Measurements from ENCODE around the gene OSBPL10. TPM values are rescaled to one million over a fixed set of nuclear protein-coding genes. Genes with fewer than 3 reads are reported as not detected.
"Not testable (repeated sequence)": the region's sequence is repeated elsewhere in the genome, so short reads cannot be mapped to it uniquely, and the experiment has no call there.

OSBPL10 gene
- total RNA-seq, 1 donor from 2014 or later: 52.7 TPM

DNA sequence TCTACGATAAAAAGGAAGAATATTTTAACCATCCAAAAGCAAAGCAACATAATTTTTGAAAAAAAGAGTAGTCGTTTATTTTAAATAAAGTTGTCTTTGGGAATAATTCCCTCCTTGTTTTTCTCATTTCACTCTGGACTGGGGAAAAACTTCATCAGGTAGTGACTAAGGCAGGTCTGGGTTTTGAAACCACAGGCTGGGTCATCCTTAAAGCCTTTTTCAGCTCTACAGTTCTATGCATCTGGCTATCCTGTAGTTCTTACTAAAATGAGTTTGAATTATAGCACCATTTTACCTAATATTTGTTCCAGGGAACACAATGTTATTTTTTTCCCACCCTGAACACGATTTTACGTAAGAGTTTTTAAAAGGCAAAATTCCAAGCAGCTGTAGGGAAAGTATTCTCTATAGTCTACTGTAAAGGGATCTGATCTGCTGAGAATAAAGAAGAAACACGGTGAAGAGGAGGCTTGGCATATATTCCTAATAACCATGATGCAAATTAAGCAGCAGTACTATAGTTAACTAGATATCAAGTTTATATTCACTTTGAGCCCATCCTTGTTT, 107.7 kb downstream of the OSBPL10 start:
- Histone ChIP-seq H3K9me3 (ENCODE audit: insufficient read depth, low read depth, low read length) (no peaks in the 10 kb centered on the region), H3K4me3 (ENCODE audit: insufficient read depth, low read depth, low read length) (no peak overlapping the region), H3K9ac (ENCODE audit: low read length) (no peak overlapping the region), H3K27me3 (ENCODE audit: insufficient read depth, low read length) (no peaks in the 10 kb centered on the region), H3K79me2 (ENCODE audit: insufficient read depth, low read length) (no peaks in the 10 kb centered on the region), H3K4me1 (ENCODE audit: insufficient read depth, low read length) (peaks cover 10% of the 10 kb centered on the region), H4K20me1 (ENCODE audit: insufficient read depth, low read length) (no peaks in the 10 kb centered on the region), H3K36me3 (ENCODE audit: insufficient read depth, low read length) (no peaks in the 10 kb centered on the region), H2AFZ (ENCODE audit: low read depth, low read length) (no peak overlapping the region), H3K27ac (ENCODE audit: low read depth, low read length) (no peak overlapping the region), H3K4me2 (ENCODE audit: low read length) (no peak overlapping the region)
- no peak for TF ChIP-seq EZH2 (IDR thresholded peaks at IDR 0.05; ENCODE audit: insufficient read depth, low read length)
- TF ChIP-seq, protein P1, sequence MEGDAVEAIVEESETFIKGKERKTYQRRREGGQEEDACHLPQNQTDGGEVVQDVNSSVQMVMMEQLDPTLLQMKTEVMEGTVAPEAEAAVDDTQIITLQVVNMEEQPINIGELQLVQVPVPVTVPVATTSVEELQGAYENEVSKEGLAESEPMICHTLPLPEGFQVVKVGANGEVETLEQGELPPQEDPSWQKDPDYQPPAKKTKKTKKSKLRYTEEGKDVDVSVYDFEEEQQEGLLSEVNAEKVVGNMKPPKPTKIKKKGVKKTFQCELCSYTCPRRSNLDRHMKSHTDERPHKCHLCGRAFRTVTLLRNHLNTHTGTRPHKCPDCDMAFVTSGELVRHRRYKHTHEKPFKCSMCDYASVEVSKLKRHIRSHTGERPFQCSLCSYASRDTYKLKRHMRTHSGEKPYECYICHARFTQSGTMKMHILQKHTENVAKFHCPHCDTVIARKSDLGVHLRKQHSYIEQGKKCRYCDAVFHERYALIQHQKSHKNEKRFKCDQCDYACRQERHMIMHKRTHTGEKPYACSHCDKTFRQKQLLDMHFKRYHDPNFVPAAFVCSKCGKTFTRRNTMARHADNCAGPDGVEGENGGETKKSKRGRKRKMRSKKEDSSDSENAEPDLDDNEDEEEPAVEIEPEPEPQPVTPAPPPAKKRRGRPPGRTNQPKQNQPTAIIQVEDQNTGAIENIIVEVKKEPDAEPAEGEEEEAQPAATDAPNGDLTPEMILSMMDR (IDR thresholded peaks at IDR 0.05; ENCODE audit: insufficient read depth, low read depth, low read length): no peak
- no peak overlapping the region for H3K4me3 Mint-ChIP-seq (ENCODE audit: unreplicated experiment)
- DNase-seq (ENCODE audit: low read depth) (peak; percentile 14), FAIRE-seq (no peak)
- no peak overlapping the region for H3K27ac Mint-ChIP-seq (ENCODE audit: unreplicated experiment)
- peaks cover 22% of the 10 kb centered on the region for H3K4me1 Mint-ChIP-seq (ENCODE audit: low read depth, unreplicated experiment)
- H3K36me3 Mint-ChIP-seq (ENCODE audit: low read depth, unreplicated experiment): peaks cover 15% of the 10 kb centered on the region
- H3K27me3 Mint-ChIP-seq (ENCODE audit: low read depth, unreplicated experiment): no peaks in the 10 kb centered on the region
- H3K9me3 Mint-ChIP-seq (ENCODE audit: unreplicated experiment): no peaks in the 10 kb centered on the region

DNA sequence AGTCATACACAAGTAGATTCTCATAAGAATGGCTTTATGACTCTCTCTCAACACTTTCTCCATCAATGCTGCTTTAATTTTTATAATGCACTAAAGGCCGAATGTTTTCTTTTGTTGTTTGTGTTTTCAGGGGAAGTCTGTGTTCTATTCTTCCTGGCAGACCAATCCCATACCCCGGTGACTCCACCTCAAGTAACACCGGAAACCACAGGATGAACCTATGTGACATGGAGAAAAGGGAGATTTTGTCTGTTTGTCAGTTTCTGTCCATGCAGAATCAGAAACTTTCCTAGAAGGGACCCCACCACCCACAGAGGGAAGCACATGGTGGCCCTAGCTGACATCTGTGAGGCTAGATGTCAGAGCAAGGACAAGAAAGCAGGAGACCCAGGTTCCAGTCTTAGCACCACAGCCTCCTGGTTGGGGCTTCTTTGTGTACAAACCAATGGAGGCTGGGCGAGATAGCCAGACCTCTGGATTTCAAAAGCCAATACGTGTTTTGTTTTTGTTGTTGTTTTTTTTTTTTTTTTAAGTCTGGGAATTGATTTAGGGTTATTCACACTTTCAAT, 109.0 kb downstream of the OSBPL10 start:
- FAIRE-seq (no peak), DNase-seq (ENCODE audit: low read depth) (no peak)
- H3K27ac ChIP-seq (ENCODE audit: low read depth, low read length): no peak overlapping the region
- H3K4me1 Mint-ChIP-seq (ENCODE audit: low read depth, unreplicated experiment): peaks cover 22% of the 10 kb centered on the region
- H4K20me1 ChIP-seq (ENCODE audit: insufficient read depth, low read length): no peaks in the 10 kb centered on the region
- H3K27me3 Mint-ChIP-seq (ENCODE audit: low read depth, unreplicated experiment): no peaks in the 10 kb centered on the region
- H3K27ac Mint-ChIP-seq (ENCODE audit: unreplicated experiment): no peak overlapping the region
- no peak overlapping the region for H3K4me2 ChIP-seq (ENCODE audit: low read length)
- H2AFZ ChIP-seq (ENCODE audit: low read depth, low read length): no peak overlapping the region
- H3K27me3 ChIP-seq (ENCODE audit: insufficient read depth, low read length): no peaks in the 10 kb centered on the region
- TF ChIP-seq, protein P1 (IDR thresholded peaks at IDR 0.05; ENCODE audit: insufficient read depth, low read depth, low read length): no peak
- no peak for TF ChIP-seq EZH2 (IDR thresholded peaks at IDR 0.05; ENCODE audit: insufficient read depth, low read length)
- H3K4me3 Mint-ChIP-seq (ENCODE audit: unreplicated experiment): no peak overlapping the region
- no peaks in the 10 kb centered on the region for H3K79me2 ChIP-seq (ENCODE audit: insufficient read depth, low read length)
- peaks cover 15% of the 10 kb centered on the region for H3K36me3 Mint-ChIP-seq (ENCODE audit: low read depth, unreplicated experiment)
- no peak overlapping the region for H3K9ac ChIP-seq (ENCODE audit: low read length)
- no peaks in the 10 kb centered on the region for H3K36me3 ChIP-seq (ENCODE audit: insufficient read depth, low read length)
- no peaks in the 10 kb centered on the region for H3K9me3 ChIP-seq (ENCODE audit: insufficient read depth, low read depth, low read length)
- H3K9me3 Mint-ChIP-seq (ENCODE audit: unreplicated experiment): no peaks in the 10 kb centered on the region
- peaks cover 10% of the 10 kb centered on the region for H3K4me1 ChIP-seq (ENCODE audit: insufficient read depth, low read length)
- H3K4me3 ChIP-seq (ENCODE audit: insufficient read depth, low read depth, low read length): no peak overlapping the region

DNA sequence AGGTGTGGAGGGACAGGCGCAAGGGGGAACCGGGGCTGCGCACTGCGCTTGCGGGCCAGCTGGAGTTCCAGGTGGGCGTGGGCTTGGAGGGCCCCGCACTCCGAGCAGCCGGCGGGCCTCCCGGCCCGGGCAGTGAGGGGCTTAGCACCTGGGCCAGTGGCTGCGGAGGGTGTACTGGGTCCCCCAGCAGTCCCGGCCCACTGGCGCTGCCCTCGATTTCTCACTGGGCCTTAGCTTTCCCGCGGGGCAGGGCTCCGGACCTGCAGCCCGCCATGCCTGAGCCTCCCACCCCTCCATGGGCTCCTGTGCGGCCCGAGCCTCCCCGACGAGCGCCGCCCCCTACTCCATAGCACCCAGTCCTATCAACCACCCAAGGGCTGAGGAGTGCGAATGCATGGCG, 111.0 kb downstream of the OSBPL10 start:
- not testable (repeated sequence) for DNase-seq (ENCODE audit: low read depth); H3K27ac Mint-ChIP-seq (ENCODE audit: unreplicated experiment); H3K9me3 Mint-ChIP-seq (ENCODE audit: unreplicated experiment); H3K4me1 ChIP-seq (ENCODE audit: insufficient read depth, low read length); H3K9ac ChIP-seq (ENCODE audit: low read length); H4K20me1 ChIP-seq (ENCODE audit: insufficient read depth, low read length); FAIRE-seq; H3K4me2 ChIP-seq (ENCODE audit: low read length); H2AFZ ChIP-seq (ENCODE audit: low read depth, low read length); H3K36me3 ChIP-seq (ENCODE audit: insufficient read depth, low read length); H3K79me2 ChIP-seq (ENCODE audit: insufficient read depth, low read length); H3K9me3 ChIP-seq (ENCODE audit: insufficient read depth, low read depth, low read length); H3K4me3 ChIP-seq (ENCODE audit: insufficient read depth, low read depth, low read length); H3K4me1 Mint-ChIP-seq (ENCODE audit: low read depth, unreplicated experiment); H3K4me3 Mint-ChIP-seq (ENCODE audit: unreplicated experiment); H3K27ac ChIP-seq (ENCODE audit: low read depth, low read length); H3K27me3 Mint-ChIP-seq (ENCODE audit: low read depth, unreplicated experiment); H3K27me3 ChIP-seq (ENCODE audit: insufficient read depth, low read length)
- peaks cover 17% of the 10 kb centered on the region for H3K36me3 Mint-ChIP-seq (ENCODE audit: low read depth, unreplicated experiment)

All from astrocyte (in vitro differentiated cells and primary cell).